Endothelial cell (in vitro differentiated cells): ENCODE data around the gene PRDM8. TPM values are rescaled to one million over a fixed set of nuclear protein-coding genes. Genes with fewer than 3 reads are reported as not detected.

Experiments used
- DNase-seq: peaks from one replicate; pipeline ENCODE4 v3.0.0; 2021; ENCODE audit warnings: low spot score
- H3K27ac Mint-ChIP-seq: one replicate; pipeline ENCODE4 v1.8.0; 2021; ENCODE audit warnings: mixed read lengths, inconsistent platforms; ENCODE audit not compliant: unreplicated experiment
- H3K27me3 Mint-ChIP-seq: one replicate; pipeline ENCODE4 v1.8.0; 2021; ENCODE audit warnings: mild to moderate bottlenecking, moderate library complexity, mixed read lengths, inconsistent platforms; ENCODE audit not compliant: unreplicated experiment
- H3K36me3 Mint-ChIP-seq: one replicate; pipeline ENCODE4 v1.8.0; 2021; ENCODE audit warnings: mild to moderate bottlenecking, low read depth, mixed read lengths, inconsistent platforms; ENCODE audit not compliant: unreplicated experiment
- H3K4me1 Mint-ChIP-seq: one replicate; pipeline ENCODE4 v1.8.0; 2021; ENCODE audit warnings: mild to moderate bottlenecking, mixed read lengths, inconsistent platforms; ENCODE audit not compliant: unreplicated experiment
- H3K4me3 Mint-ChIP-seq: one replicate; pipeline ENCODE4 v1.8.0; 2021; ENCODE audit warnings: mild to moderate bottlenecking, mixed read lengths, inconsistent platforms; ENCODE audit not compliant: unreplicated experiment
- H3K9me3 Mint-ChIP-seq: one replicate; pipeline ENCODE4 v1.8.0; 2021; ENCODE audit warnings: mixed read lengths, inconsistent platforms; ENCODE audit not compliant: unreplicated experiment
- total RNA-seq: library from RNA; stranded (reverse); fragmentation: NEBNext Ultra II Directional; extraction: Animal tissue kit (Norgen Biotek cat#: 25700); gene quantifications from one replicate; pipeline ENCODE4 v1.2.1, GENCODE V29; 2021; ENCODE audit not compliant: unreplicated experiment
- TF ChIP-seq, protein P1 (sequence below): fragments of 200-600 bp; sonication (generic); IDR thresholded peaks from one replicate; pipeline ENCODE4 v1.5.0; 2021; ENCODE audit warnings: antibody characterized with exemption; ENCODE audit not compliant: unreplicated experiment

The PRDM8 gene
- total RNA-seq, 1 donor from 2014 or later: 30.5 TPM

DNA sequence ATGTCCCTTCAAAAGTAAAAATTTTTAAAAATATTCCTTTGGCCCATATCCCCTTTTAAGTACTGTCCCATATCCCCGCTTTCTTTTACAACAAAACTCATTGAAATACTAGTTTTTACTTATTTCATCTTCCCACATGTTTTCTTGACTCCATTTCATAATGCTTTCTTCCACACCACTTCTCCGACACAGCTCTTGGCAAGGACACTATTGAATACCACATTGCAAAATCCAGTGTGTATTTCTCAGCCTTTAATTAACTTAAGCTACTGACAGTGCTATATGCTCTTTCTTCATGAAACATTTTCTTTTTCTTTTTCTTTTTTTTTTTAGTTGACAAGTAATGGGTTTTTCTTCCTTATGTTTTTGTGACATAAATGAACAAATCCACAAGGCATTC, 28.8 kb downstream of the PRDM8 start:
- no peak overlapping the region for H3K4me3 Mint-ChIP-seq
- no peak overlapping the region for H3K27ac Mint-ChIP-seq
- peaks cover 3% of the 10 kb centered on the region for H3K4me1 Mint-ChIP-seq
- no peaks in the 10 kb centered on the region for H3K9me3 Mint-ChIP-seq
- H3K36me3 Mint-ChIP-seq: no peaks in the 10 kb centered on the region
- H3K27me3 Mint-ChIP-seq: no peaks in the 10 kb centered on the region
- DNase-seq: no peak
- TF ChIP-seq, protein P1, sequence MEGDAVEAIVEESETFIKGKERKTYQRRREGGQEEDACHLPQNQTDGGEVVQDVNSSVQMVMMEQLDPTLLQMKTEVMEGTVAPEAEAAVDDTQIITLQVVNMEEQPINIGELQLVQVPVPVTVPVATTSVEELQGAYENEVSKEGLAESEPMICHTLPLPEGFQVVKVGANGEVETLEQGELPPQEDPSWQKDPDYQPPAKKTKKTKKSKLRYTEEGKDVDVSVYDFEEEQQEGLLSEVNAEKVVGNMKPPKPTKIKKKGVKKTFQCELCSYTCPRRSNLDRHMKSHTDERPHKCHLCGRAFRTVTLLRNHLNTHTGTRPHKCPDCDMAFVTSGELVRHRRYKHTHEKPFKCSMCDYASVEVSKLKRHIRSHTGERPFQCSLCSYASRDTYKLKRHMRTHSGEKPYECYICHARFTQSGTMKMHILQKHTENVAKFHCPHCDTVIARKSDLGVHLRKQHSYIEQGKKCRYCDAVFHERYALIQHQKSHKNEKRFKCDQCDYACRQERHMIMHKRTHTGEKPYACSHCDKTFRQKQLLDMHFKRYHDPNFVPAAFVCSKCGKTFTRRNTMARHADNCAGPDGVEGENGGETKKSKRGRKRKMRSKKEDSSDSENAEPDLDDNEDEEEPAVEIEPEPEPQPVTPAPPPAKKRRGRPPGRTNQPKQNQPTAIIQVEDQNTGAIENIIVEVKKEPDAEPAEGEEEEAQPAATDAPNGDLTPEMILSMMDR: no peak

DNA sequence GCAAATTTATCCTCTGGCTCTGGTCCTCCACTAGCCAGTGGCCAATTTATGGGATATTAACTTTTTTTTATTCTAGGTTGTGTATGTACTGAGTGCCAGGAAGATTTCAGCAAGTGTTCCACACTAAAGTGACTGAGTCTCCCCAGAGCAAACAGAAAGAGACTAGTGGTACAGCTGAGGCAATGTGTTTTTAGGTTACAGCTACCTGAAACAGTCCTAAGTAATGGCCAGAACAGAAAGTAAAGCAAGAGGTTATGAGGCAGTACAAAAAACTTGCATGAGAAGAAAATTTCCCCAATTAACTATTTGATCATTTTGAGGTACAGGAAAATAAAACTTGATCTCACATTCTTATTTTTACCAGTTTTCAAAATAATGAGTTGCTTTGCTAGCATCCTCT, 31.2 kb downstream of the PRDM8 start:
- H3K9me3 Mint-ChIP-seq: no peaks in the 10 kb centered on the region
- no peaks in the 10 kb centered on the region for H3K36me3 Mint-ChIP-seq
- peaks cover 3% of the 10 kb centered on the region for H3K4me1 Mint-ChIP-seq
- no peak overlapping the region for H3K4me3 Mint-ChIP-seq
- TF ChIP-seq, protein P1: no peak
- no peaks in the 10 kb centered on the region for H3K27me3 Mint-ChIP-seq
- DNase-seq: no peak
- no peak overlapping the region for H3K27ac Mint-ChIP-seq

DNA sequence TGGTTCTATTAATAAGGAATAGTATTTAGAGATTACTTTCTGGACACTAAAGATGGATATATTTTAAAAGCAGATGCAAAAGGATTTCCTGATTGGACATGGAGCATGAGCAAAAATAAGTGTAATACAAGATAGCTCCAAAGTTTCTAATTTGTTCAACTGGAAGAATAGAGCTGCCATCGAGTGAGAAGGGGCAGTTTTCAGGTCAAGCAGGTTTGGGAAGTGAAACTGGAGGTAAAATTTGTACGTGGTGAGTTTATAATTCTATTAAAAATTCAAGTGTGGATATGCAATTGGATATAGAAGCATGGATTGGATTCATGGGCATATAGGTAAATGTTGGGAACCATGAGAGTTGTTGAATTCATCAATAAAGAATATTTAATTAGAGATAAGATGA, 31.8 kb downstream of the PRDM8 start:
- Mint-ChIP-seq H3K9me3 (no peaks in the 10 kb centered on the region), H3K36me3 (no peaks in the 10 kb centered on the region), H3K27ac (no peak overlapping the region), H3K27me3 (no peaks in the 10 kb centered on the region), H3K4me1 (peaks cover 3% of the 10 kb centered on the region), H3K4me3 (no peak overlapping the region)
- DNase-seq: no peak
- TF ChIP-seq, protein P1: no peak

DNA sequence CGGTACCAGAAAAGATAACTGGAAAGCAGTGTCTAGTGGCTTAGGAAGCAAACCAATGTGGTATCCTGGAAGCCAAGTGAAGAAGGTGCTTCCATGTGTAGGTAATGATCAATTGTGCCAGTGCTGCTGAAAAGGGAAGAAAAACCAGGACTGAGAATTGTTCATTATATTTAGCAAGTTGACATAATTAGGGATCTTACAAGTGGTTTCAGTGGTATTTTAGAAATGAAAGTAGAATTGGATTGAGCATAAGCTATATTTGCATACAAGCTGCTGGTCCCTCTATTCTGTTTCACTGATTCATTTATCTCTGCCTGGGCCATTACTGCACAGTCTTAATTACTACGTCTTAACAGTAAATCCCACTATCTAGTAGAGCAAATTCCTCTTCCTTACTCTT, 32.3 kb downstream of the PRDM8 start:
- Mint-ChIP-seq H3K4me1 (peaks cover 3% of the 10 kb centered on the region), H3K27ac (no peak overlapping the region), H3K9me3 (no peaks in the 10 kb centered on the region), H3K4me3 (no peak overlapping the region), H3K27me3 (no peaks in the 10 kb centered on the region), H3K36me3 (no peaks in the 10 kb centered on the region)
- no peak for DNase-seq
- TF ChIP-seq, protein P1: no peak

DNA sequence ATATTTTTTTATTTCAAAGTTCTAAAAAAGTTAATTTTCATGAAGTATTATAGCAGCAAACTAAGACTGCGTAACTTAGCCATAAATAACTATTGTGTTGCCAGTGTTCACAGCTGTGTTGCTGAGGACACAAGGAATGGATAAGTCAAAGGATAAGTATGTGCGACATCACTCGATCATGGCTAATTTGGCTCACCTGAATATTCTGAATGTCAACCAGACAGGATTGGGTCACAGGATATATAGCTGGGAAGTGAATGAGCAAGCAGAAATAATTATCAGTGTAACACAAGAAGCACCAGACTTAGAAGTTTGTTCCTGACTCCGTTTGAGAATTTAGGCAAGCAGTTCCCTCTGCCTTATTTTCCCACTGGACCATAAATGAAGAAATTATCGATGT, 33.9 kb downstream of the PRDM8 start:
- Mint-ChIP-seq H3K4me3 (no peak overlapping the region), H3K9me3 (no peaks in the 10 kb centered on the region), H3K27ac (no peak overlapping the region), H3K27me3 (no peaks in the 10 kb centered on the region), H3K36me3 (no peaks in the 10 kb centered on the region), H3K4me1 (peaks cover 7% of the 10 kb centered on the region)
- TF ChIP-seq, protein P1: no peak
- no peak for DNase-seq
